Neuronal stem cell (in vitro differentiated cells): Measurements from ENCODE around the gene WRNIP1.

ENCODE experiments used
- DNase-seq: peaks from one replicate; pipeline ENCODE4 v3.0.0-alpha.2; 2013; ENCODE audit warnings: low spot score
- H2AFZ ChIP-seq: one replicate; pipeline ENCODE4 v1.6.1; 2013; ENCODE audit warnings: mild to moderate bottlenecking, low read length, inconsistent platforms
- H2AK5ac ChIP-seq: 2 replicates; pipeline ENCODE4 v1.6.1; 2013; ENCODE audit warnings: low read depth, mild to moderate bottlenecking, inconsistent platforms, low read length, moderate library complexity, mixed read lengths
- H2BK120ac ChIP-seq: 2 replicates; pipeline ENCODE4 v1.6.1; 2013; ENCODE audit warnings: low read depth, mild to moderate bottlenecking, inconsistent platforms, low read length, moderate library complexity, mixed read lengths
- H2BK12ac ChIP-seq: one replicate; pipeline ENCODE4 v1.6.1; 2013; ENCODE audit warnings: low read length, inconsistent platforms
- H2BK15ac ChIP-seq: 2 replicates; pipeline ENCODE4 v1.6.1; 2013; ENCODE audit warnings: mild to moderate bottlenecking, low read length, inconsistent platforms, mixed read lengths
- H2BK5ac ChIP-seq: one replicate; pipeline ENCODE4 v1.6.1; 2013; ENCODE audit warnings: inconsistent platforms, mild to moderate bottlenecking, low read length, moderate library complexity
- H3K14ac ChIP-seq: one replicate; pipeline ENCODE4 v1.6.1; 2013; ENCODE audit warnings: low read length, inconsistent platforms
- H3K18ac ChIP-seq: 2 replicates; pipeline ENCODE4 v1.6.1; 2013; ENCODE audit warnings: low read length, inconsistent platforms
- H3K23ac ChIP-seq: 2 replicates; pipeline ENCODE4 v1.6.1; 2013; ENCODE audit warnings: low read depth, mild to moderate bottlenecking, mixed read lengths, low read length, inconsistent platforms; ENCODE audit not compliant: poor library complexity
- H3K27ac ChIP-seq: replicated peaks from 3 replicates; pipeline ENCODE4 v1.5.1; 2013; ENCODE audit warnings: low read length, inconsistent platforms
- H3K27me3 ChIP-seq, 3 experiments: 2 replicates each; pipeline ENCODE4 v1.6.1; 2013; ENCODE audit warnings: low read length in 3 of 3, mild to moderate bottlenecking in 2 of 3, inconsistent platforms in 1 of 3, low read depth in 1 of 3, mixed read lengths in 1 of 3, moderate library complexity in 1 of 3; ENCODE audit not compliant: control insufficient read depth in 3 of 3, insufficient read depth in 3 of 3
- H3K36me3 ChIP-seq, 2 donors: replicated peaks in 1 of 2; 2 replicates each; pipeline ENCODE4 v1.6.1; 2013; ENCODE audit warnings: low read length in 2 of 2; ENCODE audit not compliant: control insufficient read depth in 2 of 2, insufficient read depth in 2 of 2
- H3K4ac ChIP-seq: 2 replicates; pipeline ENCODE4 v1.6.1; 2013; ENCODE audit warnings: inconsistent platforms, mild to moderate bottlenecking, low read length, moderate library complexity
- H3K4me1 ChIP-seq, 2 donors: 1 replicate in 1 of 2; 2 replicates in 1 of 2; pipeline ENCODE4 v1.6.1; 2013; ENCODE audit warnings: low read length in 2 of 2, low read depth in 1 of 2; ENCODE audit not compliant: control insufficient read depth in 2 of 2, insufficient read depth in 1 of 2
- H3K4me2 ChIP-seq: one replicate; pipeline ENCODE4 v1.6.1; 2013; ENCODE audit warnings: mild to moderate bottlenecking, low read length, inconsistent platforms; ENCODE audit not compliant: insufficient read depth, poor library complexity, severe bottlenecking
- H3K4me3 ChIP-seq, 2 donors: 2 replicates each; pipeline ENCODE4 v1.5.1; 2013; ENCODE audit warnings: low read length in 2 of 2, mild to moderate bottlenecking in 2 of 2, inconsistent platforms in 1 of 2, moderate library complexity in 1 of 2
- H3K79me1 ChIP-seq: one replicate; pipeline ENCODE4 v1.6.1; 2013; ENCODE audit warnings: low read depth, mild to moderate bottlenecking, inconsistent platforms, low read length, moderate library complexity
- H3K9ac ChIP-seq: one replicate; pipeline ENCODE4 v1.6.1; 2013; ENCODE audit warnings: mild to moderate bottlenecking, low read depth, low read length, inconsistent platforms; ENCODE audit not compliant: poor library complexity
- H3K9me3 ChIP-seq, 2 donors: replicated peaks in 1 of 2; 2 replicates each; pipeline versions ENCODE3 to v1.6.1; 2013; ENCODE audit warnings: low read length in 2 of 2, mild to moderate bottlenecking in 2 of 2, inconsistent platforms in 1 of 2, low read depth in 1 of 2, mixed read lengths in 1 of 2, moderate library complexity in 1 of 2; ENCODE audit not compliant: control insufficient read depth in 2 of 2, insufficient read depth in 1 of 2
- H4K8ac ChIP-seq: one replicate; pipeline ENCODE4 v1.6.1; 2013; ENCODE audit warnings: low read depth, mild to moderate bottlenecking, inconsistent platforms, low read length, moderate library complexity
- H4K91ac ChIP-seq: one replicate; pipeline ENCODE4 v1.6.1; 2013; ENCODE audit warnings: low read length, low read depth, mild to moderate bottlenecking, inconsistent platforms; ENCODE audit not compliant: poor library complexity
- WGBS, 2 donors: extraction: QIAGEN DNeasy Blood & Tissue Kit; methylation state at CpG; one replicate each; pipeline ENCODE4 v1.1.7; 2013; ENCODE audit warnings: missing lambda C conversion rate in 2 of 2, mixed read lengths in 1 of 2; ENCODE audit not compliant: insufficient read length in 2 of 2, insufficient replicate concordance in 1 of 2; ENCODE audit errors: extremely low coverage in 2 of 2; 5-methylcytosine and 5-hydroxymethylcytosine counted together

WRNIP1 gene

DNA sequence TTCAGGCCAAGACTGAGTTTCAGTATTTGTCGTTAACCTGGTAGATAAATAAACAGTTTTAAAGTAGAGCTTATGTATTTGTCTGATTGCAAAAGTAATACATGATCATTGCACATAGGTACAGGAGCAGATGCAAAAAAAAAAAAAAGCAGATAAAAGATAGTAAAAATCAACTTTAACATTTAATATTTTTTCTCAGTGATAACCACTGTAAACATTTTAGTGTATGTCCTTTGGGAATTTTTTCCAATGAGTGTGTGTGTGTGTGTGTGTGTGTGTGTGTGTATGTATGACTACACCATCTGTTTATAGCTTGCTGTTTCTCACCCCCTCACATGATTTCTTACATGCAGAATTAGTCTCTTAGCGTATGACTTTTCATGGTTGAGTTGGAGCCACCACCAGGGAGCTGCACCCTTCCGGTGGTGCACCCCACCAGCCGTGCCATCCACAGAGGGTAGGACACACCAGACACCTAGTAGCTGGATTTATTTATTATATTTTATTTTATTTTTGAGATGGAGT, 26.3 kb downstream of the WRNIP1 start:
- Histone ChIP-seq H3K27ac (no peak overlapping the region), H2BK5ac (no peak overlapping the region), H3K23ac (no peak overlapping the region), H3K9me3 (no peaks in the 10 kb centered on the region), H3K14ac (no peak overlapping the region), H3K79me1 (no peaks in the 10 kb centered on the region), H3K36me3 (peaks cover 3 to 8% of the 10 kb centered on the region in 2 donors), H2BK120ac (no peak overlapping the region), H3K4me2 (no peak overlapping the region), H3K4me1 (peaks cover 0 to 2% of the 10 kb centered on the region in 2 donors), H2BK15ac (no peak overlapping the region), H4K91ac (no peak overlapping the region), H3K27me3 (no peaks in the 10 kb centered on the region), H3K18ac (no peak overlapping the region), H2AK5ac (no peak overlapping the region), H2BK12ac (no peak overlapping the region), H3K9ac (no peak overlapping the region), H4K8ac (no peak overlapping the region), H2AFZ (no peak overlapping the region), H3K4ac (no peak overlapping the region), H3K4me3 (no peak overlapping the region)
- WGBS, 2 donors, result no CpG with 5 or more reads among the region's 4 CpGs
- DNase-seq, result no peak

DNA sequence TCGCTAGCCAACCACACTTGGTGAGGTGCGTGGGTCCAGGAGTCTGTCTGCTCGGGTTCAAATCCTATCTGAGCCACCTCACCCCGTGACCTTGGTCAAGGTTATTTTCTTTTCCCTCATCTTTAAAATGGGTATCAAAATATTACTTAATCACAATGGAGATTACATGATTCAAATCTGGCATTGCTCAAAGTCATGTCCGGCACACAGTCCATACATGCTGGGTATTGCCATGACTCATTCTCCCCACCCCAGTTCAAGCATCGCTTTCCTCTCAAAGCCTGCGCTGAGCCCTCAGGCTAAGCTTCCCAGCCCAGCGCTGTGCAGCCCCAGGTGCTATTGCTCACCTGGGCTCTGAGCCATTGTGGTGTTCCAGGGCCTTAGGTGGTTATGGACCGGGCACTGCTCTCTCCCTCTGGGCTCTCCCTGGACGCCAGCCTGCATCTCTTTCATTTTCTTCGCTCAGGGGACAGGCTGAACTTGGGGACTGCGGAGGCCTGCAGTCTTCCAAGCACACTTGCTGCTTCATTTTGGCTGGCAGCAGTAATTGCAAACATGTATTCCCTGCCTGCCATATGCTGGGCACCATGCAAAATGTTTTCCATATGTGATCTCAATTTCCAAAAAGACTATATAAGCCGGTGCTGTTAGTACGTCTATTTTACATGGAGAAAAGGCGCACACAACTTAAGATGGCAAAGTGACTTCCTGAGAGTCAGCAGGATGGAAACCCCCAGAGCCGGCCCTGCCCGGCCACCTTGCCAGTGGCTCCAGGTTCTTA, 27.3 kb downstream of the WRNIP1 start:
- Histone ChIP-seq H3K23ac (no peak overlapping the region), H2BK15ac (no peak overlapping the region), H4K8ac (no peak overlapping the region), H3K14ac (peak overlapping the region; percentile 25), H2AFZ (no peak overlapping the region), H3K27me3 (no peaks in the 10 kb centered on the region), H3K4me1 (peaks cover 0 to 4% of the 10 kb centered on the region in 2 donors), H3K27ac (no peak overlapping the region), H3K4ac (no peak overlapping the region), H3K4me2 (no peak overlapping the region), H2AK5ac (no peak overlapping the region), H3K36me3 (peaks cover 2 to 5% of the 10 kb centered on the region in 2 donors), H3K79me1 (no peaks in the 10 kb centered on the region), H3K4me3 (no peak overlapping the region), H2BK5ac (no peak overlapping the region), H2BK12ac (no peak overlapping the region), H2BK120ac (no peak overlapping the region), H3K9ac (no peak overlapping the region), H4K91ac (no peak overlapping the region), H3K18ac (no peak overlapping the region), H3K9me3 (no peaks in the 10 kb centered on the region)
- DNase-seq, result no peak
- no CpG with 5 or more reads among the region's 17 CpGs for WGBS, 2 donors

DNA sequence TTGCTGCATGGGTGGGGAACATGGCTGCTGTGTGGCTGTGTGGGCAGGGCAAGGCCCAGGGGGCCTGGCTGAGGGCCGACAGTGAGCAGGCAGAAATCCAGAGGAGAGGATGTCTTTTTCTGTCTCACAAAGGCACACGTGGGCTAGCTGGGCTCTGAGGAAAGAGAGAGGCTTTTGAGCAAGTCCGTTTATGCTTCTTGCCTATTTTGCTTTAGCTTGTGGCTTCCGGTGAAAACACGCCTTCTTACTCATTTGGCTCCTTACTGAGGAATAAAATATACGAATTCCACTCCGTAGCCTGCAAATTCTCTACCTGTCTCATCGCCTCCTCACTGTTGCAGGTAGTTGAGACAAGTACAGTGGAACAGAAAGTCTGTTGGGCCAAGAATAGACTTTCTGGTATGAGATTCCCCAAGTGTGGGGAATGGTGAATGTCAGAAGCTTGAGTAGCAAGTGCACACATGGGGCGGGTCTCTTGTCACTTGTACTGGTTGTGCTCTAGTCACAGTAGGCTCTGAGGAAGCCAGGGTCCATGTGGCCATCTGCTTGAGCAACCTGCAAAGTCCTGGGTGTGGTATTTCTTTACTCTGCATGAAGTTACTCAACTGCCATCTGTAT, 28.4 kb downstream of the WRNIP1 start:
- H3K9me3 ChIP-seq, result no peaks in the 10 kb centered on the region
- no peak overlapping the region for H2BK15ac ChIP-seq
- no peak overlapping the region for H3K27ac ChIP-seq

DNA sequence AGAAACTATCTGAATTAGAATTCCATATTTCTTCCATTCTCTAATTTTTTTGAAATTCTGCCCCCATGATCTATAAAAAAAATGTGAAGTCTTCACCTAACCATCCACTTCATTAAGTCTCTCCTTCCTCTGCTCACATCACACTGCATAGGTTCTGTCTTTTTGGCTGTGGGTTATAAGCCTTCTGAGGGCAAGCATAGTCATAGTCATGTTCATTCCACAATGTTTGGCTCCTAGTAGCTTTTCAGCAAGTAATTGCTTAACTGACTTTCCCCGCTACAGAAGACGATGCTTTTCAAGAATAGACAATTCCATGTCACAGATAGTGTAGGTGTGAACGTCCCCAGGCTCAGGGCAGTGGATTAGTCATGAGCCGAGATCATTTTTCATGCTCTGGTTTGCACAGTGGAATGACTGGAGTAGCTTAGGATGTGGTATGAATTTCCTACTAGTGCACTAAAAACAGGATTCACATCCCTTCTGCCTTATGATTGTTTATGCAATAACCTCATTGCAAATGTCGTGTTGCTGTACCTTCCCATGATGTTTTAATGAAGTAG, 29.1 kb downstream of the WRNIP1 start:
- H2BK12ac ChIP-seq, result no peak overlapping the region
- no peak overlapping the region for H2BK15ac ChIP-seq
- no peak overlapping the region for H3K27ac ChIP-seq

More for the DNA sequence above, 28.4 kb downstream of the WRNIP1 start:
- no peak overlapping the region for H2AFZ ChIP-seq
- no peaks in the 10 kb centered on the region for H3K36me3 ChIP-seq
- no peak overlapping the region for H3K9ac ChIP-seq
- H3K23ac ChIP-seq, result no peak overlapping the region
- H3K4me3 ChIP-seq, result no peak overlapping the region
- H3K79me1 ChIP-seq, result no peaks in the 10 kb centered on the region
- H3K4ac ChIP-seq, result no peak overlapping the region
- H2BK5ac ChIP-seq, result no peak overlapping the region
- no peak overlapping the region for H3K4me2 ChIP-seq
- H3K18ac ChIP-seq, result no peak overlapping the region
- H2BK12ac ChIP-seq, result no peak overlapping the region
- H3K14ac ChIP-seq, result no peak overlapping the region
- no peak overlapping the region for H2BK120ac ChIP-seq
- H3K27me3 ChIP-seq, result no peaks in the 10 kb centered on the region
- no peak for DNase-seq
- H4K8ac ChIP-seq, result no peak overlapping the region
- no CpG with 5 or more reads among the region's 9 CpGs for WGBS, 2 donors
- no peak overlapping the region for H2AK5ac ChIP-seq
- H4K91ac ChIP-seq, result no peak overlapping the region
- H3K4me1 ChIP-seq, result peaks cover 0 to 12% of the 10 kb centered on the region in 2 donors

More for the DNA sequence above, 29.1 kb downstream of the WRNIP1 start:
- Histone ChIP-seq H3K36me3 (no peaks in the 10 kb centered on the region), H3K23ac (no peak overlapping the region), H3K4me3 (no peak overlapping the region), H3K27me3 (no peaks in the 10 kb centered on the region), H3K18ac (no peak overlapping the region), H3K4me2 (no peak overlapping the region), H2BK5ac (no peak overlapping the region), H2AFZ (no peak overlapping the region), H3K79me1 (no peaks in the 10 kb centered on the region), H4K8ac (no peak overlapping the region), H3K14ac (no peak overlapping the region), H3K9me3 (no peaks in the 10 kb centered on the region), H4K91ac (no peak overlapping the region), H3K4me1 (peaks cover 0 to 14% of the 10 kb centered on the region in 2 donors), H3K4ac (no peak overlapping the region), H2BK120ac (no peak overlapping the region), H3K9ac (no peak overlapping the region), H2AK5ac (no peak overlapping the region)
- no peak for DNase-seq
- no CpG with 5 or more reads among the region's 5 CpGs for WGBS, 2 donors
